ENCODE data around the gene ST3GAL2. TPM values are rescaled to one million over a fixed set of nuclear protein-coding genes. Genes with fewer than 3 reads are reported as not detected.

The ST3GAL2 gene
- total and polyA plus RNA-seq, 9 of the 15 experiments (the other 6 are each of a cell fraction or from before 2014, with no cell fraction given), result 1.5 to 108 (median 34.3) TPM

DNA sequence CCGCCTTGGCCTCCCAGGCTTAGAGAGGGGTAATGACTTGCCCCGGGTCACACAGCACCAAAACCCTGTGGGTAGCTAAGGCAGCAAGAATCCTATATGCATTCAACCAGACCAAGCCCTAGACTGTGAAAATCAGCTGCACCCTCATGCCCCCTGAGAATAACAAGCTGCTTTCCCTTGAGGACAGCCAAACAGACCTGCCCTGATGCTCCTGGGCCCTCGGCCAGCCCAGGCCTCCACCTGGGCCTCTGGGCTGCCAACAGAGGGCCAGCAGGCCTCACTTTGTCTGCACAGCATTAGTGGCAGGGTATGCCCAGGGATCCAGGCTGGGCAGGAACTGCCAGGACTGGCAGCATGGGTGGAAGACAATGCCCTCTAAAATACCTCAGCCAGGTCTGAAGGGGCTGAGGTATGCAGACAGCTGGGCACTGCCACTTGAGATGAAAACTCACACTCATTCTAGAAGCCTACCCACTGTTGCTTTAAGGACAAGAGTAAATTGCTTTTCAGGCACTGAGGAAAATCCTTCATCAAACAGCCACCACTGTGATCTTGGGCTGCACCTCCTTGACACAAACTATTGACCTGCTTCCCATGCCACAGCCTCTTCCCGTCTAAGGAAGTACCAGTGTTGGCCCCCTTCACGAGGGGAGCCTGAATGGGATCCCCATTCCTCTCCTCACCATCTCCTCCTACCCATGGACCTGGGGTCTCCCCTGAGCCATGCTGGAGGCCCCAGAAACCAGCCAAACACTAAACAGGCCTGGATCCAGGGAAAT, 8.8 kb downstream of the ST3GAL2 start:
- FAIRE-seq (no peak), ATAC-seq (no peak), DNase-seq (ENCODE audit: extremely low read depth in 1 of 4, low spot score in 3 of 4) (peak in 2 of 4 experiments; percentile 4 to 16)
- H3K9me1 ChIP-seq (ENCODE audit: control insufficient read depth, insufficient read depth, low read length), result no peaks in the 10 kb centered on the region
- peaks cover 92% of the 10 kb centered on the region for H3K79me2 ChIP-seq (ENCODE audit: control insufficient read depth, insufficient read depth, low read length)
- no peak overlapping the region for H2AFZ ChIP-seq (ENCODE audit: low read depth, low read length)
- no TSS peak for BruUV-seq (replicated peaks)
- peaks cover 77 to 82% of the 10 kb centered on the region in 2 experiments for H3K4me1 ChIP-seq (replicated peaks in 1 of 2; ENCODE audit: control insufficient read depth in 2 of 2, insufficient read depth in 2 of 2, low read length in 2 of 2)
- peak overlapping the region; percentile 98 for H3K27ac ChIP-seq (ENCODE audit: extremely low read depth, low read depth, low read length)
- POLR2A ChIA-PET, result interaction anchor here (0.6 to 1.1 kb wide), 2 partner anchors 17 to 1512 kb away, joined by 3 read pairs; no protein-coding TSS in a partner anchor
- peak overlapping the region; percentile 81 for H3K4me2 ChIP-seq (ENCODE audit: insufficient read depth, low read length)
- no peaks in the 10 kb centered on the region for H3K27me3 ChIP-seq (ENCODE audit: control insufficient read depth in 2 of 2, insufficient read depth in 2 of 2, low read length in 2 of 2)
- 32% methylated on average over 5 of the region's 5 CpGs for WGBS (ENCODE audit: insufficient coverage, low coverage, missing lambda C conversion rate)
- CTCF ChIA-PET (ENCODE audit: low intra/inter-chr PET ratio), result no interaction called here
- in situ Hi-C loops (cut with MboI), result no loop called here
- H3K9ac ChIP-seq (ENCODE audit: insufficient read depth in 1 of 2, low read depth in 2 of 2, low read length in 2 of 2), result peak overlapping the region; percentile 84 to 90
- H3K4me3 ChIP-seq, result peak overlapping the region; percentile 22
- 0 out of 2 replicates have a peak, but pooled peaks cover 3% of the 10 kb centered on the region for H4K20me1 ChIP-seq (replicated peaks; ENCODE audit: control insufficient read depth, insufficient read depth, low read length)
- peaks cover 60% of the 10 kb centered on the region for H3K36me3 ChIP-seq (ENCODE audit: control insufficient read depth, insufficient read depth, low read length)
- intact Hi-C loops (cut with micrococcal nuclease), result loop anchor here (2.0 kb wide), 1 partner anchor 95 kb away; no protein-coding TSS in a partner anchor
- H3K9me3 ChIP-seq (replicated peaks; ENCODE audit: control insufficient read depth, insufficient read depth, low read depth, low read length), result no peaks in the 10 kb centered on the region
- TF ChIP-seq SUPT5H (IDR thresholded peaks at IDR 0.05) (0 out of 2 replicates have a peak, but pooled peaks have one; percentile 19), MCM7 (IDR thresholded peaks at IDR 0.05) (no peak), TCF7L2 (IDR thresholded peaks at IDR 0.05; ENCODE audit: low read depth, low read length) (no peak), ZNF311 (CRISPR knock-in tag; IDR thresholded peaks at IDR 0.05) (0 out of 2 replicates have a peak, but pooled peaks have one; percentile 43), POLR2G (IDR thresholded peaks at IDR 0.05; ENCODE audit: low read depth, low read length) (peak; percentile 36; the same call in 1 of the 2 replicates), EWSR1 (IDR thresholded peaks at IDR 0.05; ENCODE audit: borderline replicate concordance, low read depth, partially characterized antibody) (no peak), OTX1 (CRISPR knock-in tag; IDR thresholded peaks at IDR 0.05) (no peak), ETS2 (tag; IDR thresholded peaks at IDR 0.05; ENCODE audit: borderline replicate concordance, poor library complexity, severe bottlenecking) (no peak), KLF13 (tag; IDR thresholded peaks at IDR 0.05; ENCODE audit: borderline replicate concordance, low read depth) (0 out of 2 replicates have a peak, but pooled peaks have one; percentile 12), HNRNPH1 (optimal IDR thresholded peaks at IDR 0.05; ENCODE audit: low read depth, low read length) (no peak), ZNF717 (CRISPR knock-in tag; IDR thresholded peaks at IDR 0.05) (no peak), IFI16 (CRISPR knock-in tag; IDR thresholded peaks at IDR 0.05) (0 out of 2 replicates have a peak, but pooled peaks have one; percentile 30), ZBTB17 (CRISPR knock-in tag; IDR thresholded peaks at IDR 0.05) (peak; percentile 16; the same call in 1 of the 2 replicates), KLF6 (CRISPR knock-in tag; IDR thresholded peaks at IDR 0.05; ENCODE audit: borderline replicate concordance) (no peak)
- TF ChIP-seq, protein P1, sequence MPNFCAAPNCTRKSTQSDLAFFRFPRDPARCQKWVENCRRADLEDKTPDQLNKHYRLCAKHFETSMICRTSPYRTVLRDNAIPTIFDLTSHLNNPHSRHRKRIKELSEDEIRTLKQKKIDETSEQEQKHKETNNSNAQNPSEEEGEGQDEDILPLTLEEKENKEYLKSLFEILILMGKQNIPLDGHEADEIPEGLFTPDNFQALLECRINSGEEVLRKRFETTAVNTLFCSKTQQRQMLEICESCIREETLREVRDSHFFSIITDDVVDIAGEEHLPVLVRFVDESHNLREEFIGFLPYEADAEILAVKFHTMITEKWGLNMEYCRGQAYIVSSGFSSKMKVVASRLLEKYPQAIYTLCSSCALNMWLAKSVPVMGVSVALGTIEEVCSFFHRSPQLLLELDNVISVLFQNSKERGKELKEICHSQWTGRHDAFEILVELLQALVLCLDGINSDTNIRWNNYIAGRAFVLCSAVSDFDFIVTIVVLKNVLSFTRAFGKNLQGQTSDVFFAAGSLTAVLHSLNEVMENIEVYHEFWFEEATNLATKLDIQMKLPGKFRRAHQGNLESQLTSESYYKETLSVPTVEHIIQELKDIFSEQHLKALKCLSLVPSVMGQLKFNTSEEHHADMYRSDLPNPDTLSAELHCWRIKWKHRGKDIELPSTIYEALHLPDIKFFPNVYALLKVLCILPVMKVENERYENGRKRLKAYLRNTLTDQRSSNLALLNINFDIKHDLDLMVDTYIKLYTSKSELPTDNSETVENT (CRISPR knock-in tag; IDR thresholded peaks at IDR 0.05), result no peak
- TF ChIP-seq, protein P2, sequence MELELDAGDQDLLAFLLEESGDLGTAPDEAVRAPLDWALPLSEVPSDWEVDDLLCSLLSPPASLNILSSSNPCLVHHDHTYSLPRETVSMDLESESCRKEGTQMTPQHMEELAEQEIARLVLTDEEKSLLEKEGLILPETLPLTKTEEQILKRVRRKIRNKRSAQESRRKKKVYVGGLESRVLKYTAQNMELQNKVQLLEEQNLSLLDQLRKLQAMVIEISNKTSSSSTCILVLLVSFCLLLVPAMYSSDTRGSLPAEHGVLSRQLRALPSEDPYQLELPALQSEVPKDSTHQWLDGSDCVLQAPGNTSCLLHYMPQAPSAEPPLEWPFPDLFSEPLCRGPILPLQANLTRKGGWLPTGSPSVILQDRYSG (tag; conservative IDR thresholded peaks at IDR 0.05; ENCODE audit: low read depth), result peak; percentile 62
- TF ChIP-seq, protein P3, sequence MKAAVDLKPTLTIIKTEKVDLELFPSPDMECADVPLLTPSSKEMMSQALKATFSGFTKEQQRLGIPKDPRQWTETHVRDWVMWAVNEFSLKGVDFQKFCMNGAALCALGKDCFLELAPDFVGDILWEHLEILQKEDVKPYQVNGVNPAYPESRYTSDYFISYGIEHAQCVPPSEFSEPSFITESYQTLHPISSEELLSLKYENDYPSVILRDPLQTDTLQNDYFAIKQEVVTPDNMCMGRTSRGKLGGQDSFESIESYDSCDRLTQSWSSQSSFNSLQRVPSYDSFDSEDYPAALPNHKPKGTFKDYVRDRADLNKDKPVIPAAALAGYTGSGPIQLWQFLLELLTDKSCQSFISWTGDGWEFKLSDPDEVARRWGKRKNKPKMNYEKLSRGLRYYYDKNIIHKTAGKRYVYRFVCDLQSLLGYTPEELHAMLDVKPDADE (conservative IDR thresholded peaks at IDR 0.05; ENCODE audit: control insufficient read depth, low read depth, low read length), result no peak

Data from K562 (cell line).